Astrocyte (in vitro differentiated cells and primary cell): ENCODE measurements around the gene MYCBPAP. TPM values are rescaled to one million over a fixed set of nuclear protein-coding genes. Genes with fewer than 3 reads are reported as not detected.

Source experiments
- DNase-seq: peaks from one replicate; pipeline ENCODE4 v3.0.0-alpha.2; 2010; ENCODE audit warnings: low read depth
- FAIRE-seq: peaks from 2 replicates; lab custom pipeline; 2011; peaks lifted over from hg19 to GRCh38; lab: Jason Lieb, UNC
- H2AFZ ChIP-seq: 2 replicates; pipeline ENCODE4 v1.6.0; 2012; ENCODE audit warnings: low read depth, low read length, inconsistent platforms
- H3K27ac ChIP-seq: 2 replicates; pipeline ENCODE4 v1.5.1; 2011; ENCODE audit warnings: low read depth, low read length, inconsistent platforms
- H3K27me3 ChIP-seq: 2 replicates; pipeline ENCODE4 v1.6.0; 2011; ENCODE audit warnings: low read length, inconsistent platforms; ENCODE audit not compliant: insufficient read depth
- H3K36me3 ChIP-seq: 2 replicates; pipeline ENCODE4 v1.5.1; 2011; ENCODE audit warnings: low read length, inconsistent platforms; ENCODE audit not compliant: insufficient read depth
- H3K4me1 ChIP-seq: 2 replicates; pipeline ENCODE4 v1.5.1; 2011; ENCODE audit warnings: low read length, inconsistent platforms; ENCODE audit not compliant: insufficient read depth
- H3K4me2 ChIP-seq: 2 replicates; pipeline ENCODE4 v1.6.0; 2012; ENCODE audit warnings: low read length, inconsistent platforms
- H3K4me3 ChIP-seq: 2 replicates; pipeline ENCODE4 v1.5.1; 2011; ENCODE audit warnings: low read depth, mild to moderate bottlenecking, low read length, inconsistent platforms; ENCODE audit not compliant: insufficient read depth
- H3K79me2 ChIP-seq: 2 replicates; pipeline ENCODE4 v1.6.0; 2012; ENCODE audit warnings: mild to moderate bottlenecking, low read length, inconsistent platforms; ENCODE audit not compliant: insufficient read depth
- H3K9ac ChIP-seq: 2 replicates; pipeline ENCODE4 v1.6.0; 2012; ENCODE audit warnings: mild to moderate bottlenecking, low read length, inconsistent platforms
- H3K9me3 ChIP-seq: 2 replicates; pipeline ENCODE4 v1.5.1; 2012; ENCODE audit warnings: low read depth, mild to moderate bottlenecking, low read length, inconsistent platforms; ENCODE audit not compliant: insufficient read depth
- H4K20me1 ChIP-seq: 2 replicates; pipeline ENCODE4 v1.6.0; 2012; ENCODE audit warnings: low read length, inconsistent platforms; ENCODE audit not compliant: insufficient read depth
- H3K27ac Mint-ChIP-seq: one replicate; pipeline ENCODE4 v1.8.0; 2021; ENCODE audit warnings: mild to moderate bottlenecking, mixed read lengths; ENCODE audit not compliant: unreplicated experiment
- H3K27me3 Mint-ChIP-seq: one replicate; pipeline ENCODE4 v1.8.0; 2021; ENCODE audit warnings: low read depth, mixed read lengths; ENCODE audit not compliant: unreplicated experiment
- H3K36me3 Mint-ChIP-seq: one replicate; pipeline ENCODE4 v1.8.0; 2021; ENCODE audit warnings: low read depth, mixed read lengths; ENCODE audit not compliant: unreplicated experiment
- H3K4me1 Mint-ChIP-seq: one replicate; pipeline ENCODE4 v1.8.0; 2021; ENCODE audit warnings: low read depth, mixed read lengths; ENCODE audit not compliant: unreplicated experiment
- H3K4me3 Mint-ChIP-seq: one replicate; pipeline ENCODE4 v1.8.0; 2021; ENCODE audit warnings: mild to moderate bottlenecking, moderate library complexity, mixed read lengths; ENCODE audit not compliant: unreplicated experiment
- H3K9me3 Mint-ChIP-seq: one replicate; pipeline ENCODE4 v1.8.0; 2021; ENCODE audit warnings: mild to moderate bottlenecking, mixed read lengths; ENCODE audit not compliant: unreplicated experiment
- CTCF ChIP-seq: IDR thresholded peaks from 2 replicates; pipeline ENCODE4 v1.5.1; 2011; ENCODE audit warnings: low read depth, mild to moderate bottlenecking, inconsistent platforms, low read length, moderate library complexity; ENCODE audit not compliant: insufficient read depth
- EZH2 ChIP-seq: IDR thresholded peaks from 2 replicates; pipeline ENCODE4 v1.6.1; 2012; ENCODE audit warnings: mild to moderate bottlenecking, low read length, inconsistent platforms; ENCODE audit not compliant: insufficient read depth
- total RNA-seq: library from RNA; stranded (reverse); gene quantifications from 2 replicates; pipeline ENCODE4 v1.2.1, GENCODE V29; 2021

Gene MYCBPAP
- total RNA-seq, 1 donor from 2014 or later = 1.4 TPM

GRCh38 chr17:50488880-50489279 lies 19.4 kb upstream of the MYCBPAP start:
- Mint-ChIP-seq H3K4me1 (no peaks in the 10 kb centered on the region), H3K4me3 (no peak overlapping the region), H3K9me3 (no peaks in the 10 kb centered on the region), H3K27me3 (no peaks in the 10 kb centered on the region), H3K27ac (no peak overlapping the region), H3K36me3 (peaks cover 11% of the 10 kb centered on the region)
- DNase-seq = no peak
- H4K20me1 ChIP-seq = no peaks in the 10 kb centered on the region
- no peaks in the 10 kb centered on the region for H3K27me3 ChIP-seq
- H2AFZ ChIP-seq = no peak overlapping the region
- no peak for TF ChIP-seq CTCF
- no peak for TF ChIP-seq EZH2
- no peaks in the 10 kb centered on the region for H3K9me3 ChIP-seq
- peaks cover 9% of the 10 kb centered on the region for H3K36me3 ChIP-seq
- H3K4me3 ChIP-seq = no peak overlapping the region
- H3K27ac ChIP-seq = no peak overlapping the region
- FAIRE-seq = no peak
- no peaks in the 10 kb centered on the region for H3K79me2 ChIP-seq
- no peaks in the 10 kb centered on the region for H3K4me1 ChIP-seq
- H3K9ac ChIP-seq = no peak overlapping the region
- no peak overlapping the region for H3K4me2 ChIP-seq

GRCh38 chr17:50491505-50491904 lies 16.7 kb upstream of the MYCBPAP start:
- Mint-ChIP-seq H3K9me3 (no peaks in the 10 kb centered on the region), H3K27me3 (peaks cover 5% of the 10 kb centered on the region), H3K27ac (no peak overlapping the region), H3K4me3 (no peak overlapping the region), H3K36me3 (peaks cover 6% of the 10 kb centered on the region), H3K4me1 (no peaks in the 10 kb centered on the region)
- FAIRE-seq = no peak
- Histone ChIP-seq H3K4me3 (no peak overlapping the region), H3K36me3 (no peaks in the 10 kb centered on the region), H3K27ac (no peak overlapping the region), H3K9me3 (no peaks in the 10 kb centered on the region), H3K27me3 (no peaks in the 10 kb centered on the region), H3K4me2 (no peak overlapping the region), H3K4me1 (no peaks in the 10 kb centered on the region), H3K79me2 (no peaks in the 10 kb centered on the region), H2AFZ (no peak overlapping the region), H3K9ac (no peak overlapping the region), H4K20me1 (no peaks in the 10 kb centered on the region)
- no peak for DNase-seq
- TF ChIP-seq EZH2 (no peak), CTCF (no peak)

- Histone ChIP-seq H3K9ac (no peak overlapping the region), H3K79me2 (no peaks in the 10 kb centered on the region), H3K36me3 (no peaks in the 10 kb centered on the region), H2AFZ (no peak overlapping the region), H3K4me3 (no peak overlapping the region), H4K20me1 (no peaks in the 10 kb centered on the region), H3K27ac (no peak overlapping the region), H3K9me3 (no peaks in the 10 kb centered on the region), H3K27me3 (no peaks in the 10 kb centered on the region), H3K4me1 (no peaks in the 10 kb centered on the region), H3K4me2 (no peak overlapping the region)
- FAIRE-seq = no peak
- H3K9me3 Mint-ChIP-seq = no peaks in the 10 kb centered on the region
- no peak for DNase-seq
- no peaks in the 10 kb centered on the region for H3K4me1 Mint-ChIP-seq
- TF ChIP-seq CTCF = no peak
- TF ChIP-seq EZH2 = no peak
- no peak overlapping the region for H3K27ac Mint-ChIP-seq
- no peak overlapping the region for H3K4me3 Mint-ChIP-seq
- peaks cover 5% of the 10 kb centered on the region for H3K27me3 Mint-ChIP-seq
- H3K36me3 Mint-ChIP-seq = peaks cover 6% of the 10 kb centered on the region
Observed at GRCh38 chr17:50492214-50492613, 16.0 kb upstream of the MYCBPAP start.
